ENCODE data around the gene SOX9. TPM values are rescaled to one million over a fixed set of nuclear protein-coding genes. Genes with fewer than 3 reads are reported as not detected.

Gene SOX9
- total RNA-seq, 3 donors from 2014 or later: 17.2 to 46.0 (median 39.8) TPM

DNA sequence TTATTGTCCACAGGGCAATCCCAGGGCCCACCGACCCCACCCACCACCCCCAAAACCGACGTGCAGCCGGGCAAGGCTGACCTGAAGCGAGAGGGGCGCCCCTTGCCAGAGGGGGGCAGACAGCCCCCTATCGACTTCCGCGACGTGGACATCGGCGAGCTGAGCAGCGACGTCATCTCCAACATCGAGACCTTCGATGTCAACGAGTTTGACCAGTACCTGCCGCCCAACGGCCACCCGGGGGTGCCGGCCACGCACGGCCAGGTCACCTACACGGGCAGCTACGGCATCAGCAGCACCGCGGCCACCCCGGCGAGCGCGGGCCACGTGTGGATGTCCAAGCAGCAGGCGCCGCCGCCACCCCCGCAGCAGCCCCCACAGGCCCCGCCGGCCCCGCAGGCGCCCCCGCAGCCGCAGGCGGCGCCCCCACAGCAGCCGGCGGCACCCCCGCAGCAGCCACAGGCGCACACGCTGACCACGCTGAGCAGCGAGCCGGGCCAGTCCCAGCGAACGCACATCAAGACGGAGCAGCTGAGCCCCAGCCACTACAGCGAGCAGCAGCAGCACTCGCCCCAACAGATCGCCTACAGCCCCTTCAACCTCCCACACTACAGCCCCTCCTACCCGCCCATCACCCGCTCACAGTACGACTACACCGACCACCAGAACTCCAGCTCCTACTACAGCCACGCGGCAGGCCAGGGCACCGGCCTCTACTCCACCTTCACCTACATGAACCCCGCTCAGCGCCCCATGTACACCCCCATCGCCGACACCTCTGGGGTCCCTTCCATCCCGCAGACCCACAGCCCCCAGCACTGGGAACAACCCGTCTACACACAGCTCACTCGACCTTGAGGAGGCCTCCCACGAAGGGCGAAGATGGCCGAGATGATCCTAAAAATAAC is 3.0 kb downstream of the SOX9 start:
- intact Hi-C loops (cut with DNase I, micrococcal nuclease): loop anchor here in 1 of 2 donors (5.0 kb wide), 1 partner anchor 414 kb away; no protein-coding TSS in a partner anchor
- Histone ChIP-seq H3K9me3 (no peaks in the 10 kb centered on the region), H3K4me3 (no peak overlapping the region), H3K36me3 (ENCODE audit: low read depth) (no peaks in the 10 kb centered on the region), H3K4me1 (ENCODE audit: low read depth) (peaks cover 9% of the 10 kb centered on the region)
- TF ChIP-seq, protein P1, sequence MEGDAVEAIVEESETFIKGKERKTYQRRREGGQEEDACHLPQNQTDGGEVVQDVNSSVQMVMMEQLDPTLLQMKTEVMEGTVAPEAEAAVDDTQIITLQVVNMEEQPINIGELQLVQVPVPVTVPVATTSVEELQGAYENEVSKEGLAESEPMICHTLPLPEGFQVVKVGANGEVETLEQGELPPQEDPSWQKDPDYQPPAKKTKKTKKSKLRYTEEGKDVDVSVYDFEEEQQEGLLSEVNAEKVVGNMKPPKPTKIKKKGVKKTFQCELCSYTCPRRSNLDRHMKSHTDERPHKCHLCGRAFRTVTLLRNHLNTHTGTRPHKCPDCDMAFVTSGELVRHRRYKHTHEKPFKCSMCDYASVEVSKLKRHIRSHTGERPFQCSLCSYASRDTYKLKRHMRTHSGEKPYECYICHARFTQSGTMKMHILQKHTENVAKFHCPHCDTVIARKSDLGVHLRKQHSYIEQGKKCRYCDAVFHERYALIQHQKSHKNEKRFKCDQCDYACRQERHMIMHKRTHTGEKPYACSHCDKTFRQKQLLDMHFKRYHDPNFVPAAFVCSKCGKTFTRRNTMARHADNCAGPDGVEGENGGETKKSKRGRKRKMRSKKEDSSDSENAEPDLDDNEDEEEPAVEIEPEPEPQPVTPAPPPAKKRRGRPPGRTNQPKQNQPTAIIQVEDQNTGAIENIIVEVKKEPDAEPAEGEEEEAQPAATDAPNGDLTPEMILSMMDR (IDR thresholded peaks at IDR 0.05): no peak
- ATAC-seq (no peak), DNase-seq (peak; percentile 23 to 66 (median 59))

DNA sequence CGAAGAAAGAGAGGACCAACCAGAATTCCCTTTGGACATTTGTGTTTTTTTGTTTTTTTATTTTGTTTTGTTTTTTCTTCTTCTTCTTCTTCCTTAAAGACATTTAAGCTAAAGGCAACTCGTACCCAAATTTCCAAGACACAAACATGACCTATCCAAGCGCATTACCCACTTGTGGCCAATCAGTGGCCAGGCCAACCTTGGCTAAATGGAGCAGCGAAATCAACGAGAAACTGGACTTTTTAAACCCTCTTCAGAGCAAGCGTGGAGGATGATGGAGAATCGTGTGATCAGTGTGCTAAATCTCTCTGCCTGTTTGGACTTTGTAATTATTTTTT is 3.6 kb downstream of the SOX9 start:
- TF ChIP-seq, protein P1 (IDR thresholded peaks at IDR 0.05): no peak
- DNase-seq (no peak), ATAC-seq (no peak)
- Histone ChIP-seq H3K4me3 (no peak overlapping the region), H3K4me1 (ENCODE audit: low read depth) (peaks cover 9% of the 10 kb centered on the region), H3K9me3 (no peaks in the 10 kb centered on the region), H3K36me3 (ENCODE audit: low read depth) (no peaks in the 10 kb centered on the region)
- intact Hi-C loops (cut with DNase I, micrococcal nuclease): loop anchor here in 1 of 2 donors (5.0 kb wide), 1 partner anchor 413 kb away; no protein-coding TSS in a partner anchor

DNA sequence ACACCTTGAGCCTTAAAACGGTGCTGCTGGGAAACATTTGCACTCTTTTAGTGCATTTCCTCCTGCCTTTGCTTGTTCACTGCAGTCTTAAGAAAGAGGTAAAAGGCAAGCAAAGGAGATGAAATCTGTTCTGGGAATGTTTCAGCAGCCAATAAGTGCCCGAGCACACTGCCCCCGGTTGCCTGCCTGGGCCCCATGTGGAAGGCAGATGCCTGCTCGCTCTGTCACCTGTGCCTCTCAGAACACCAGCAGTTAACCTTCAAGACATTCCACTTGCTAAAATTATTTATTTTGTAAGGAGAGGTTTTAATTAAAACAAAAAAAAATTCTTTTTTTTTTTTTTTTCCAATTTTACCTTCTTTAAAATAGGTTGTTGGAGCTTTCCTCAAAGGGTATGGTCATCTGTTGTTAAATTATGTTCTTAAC is 4.4 kb downstream of the SOX9 start:
- Histone ChIP-seq H3K4me1 (ENCODE audit: low read depth) (peaks cover 9% of the 10 kb centered on the region), H3K36me3 (ENCODE audit: low read depth) (no peaks in the 10 kb centered on the region), H3K9me3 (no peaks in the 10 kb centered on the region), H3K4me3 (no peak overlapping the region)
- intact Hi-C loops (cut with DNase I, micrococcal nuclease): no loop called here
- ATAC-seq (no peak), DNase-seq (peak in 1 of 3 donors; percentile 24)
- TF ChIP-seq, protein P1 (IDR thresholded peaks at IDR 0.05): no peak

DNA sequence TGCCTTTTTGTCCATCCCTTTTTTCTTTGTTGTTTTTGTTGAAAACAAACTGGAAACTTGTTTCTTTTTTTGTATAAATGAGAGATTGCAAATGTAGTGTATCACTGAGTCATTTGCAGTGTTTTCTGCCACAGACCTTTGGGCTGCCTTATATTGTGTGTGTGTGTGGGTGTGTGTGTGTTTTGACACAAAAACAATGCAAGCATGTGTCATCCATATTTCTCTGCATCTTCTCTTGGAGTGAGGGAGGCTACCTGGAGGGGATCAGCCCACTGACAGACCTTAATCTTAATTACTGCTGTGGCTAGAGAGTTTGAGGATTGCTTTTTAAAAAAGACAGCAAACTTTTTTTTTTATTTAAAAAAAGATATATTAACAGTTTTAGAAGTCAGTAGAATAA is 4.9 kb downstream of the SOX9 start:
- no peaks in the 10 kb centered on the region for H3K36me3 ChIP-seq (ENCODE audit: low read depth)
- no peaks in the 10 kb centered on the region for H3K9me3 ChIP-seq
- H3K4me1 ChIP-seq (ENCODE audit: low read depth): peaks cover 9% of the 10 kb centered on the region
- no peak for ATAC-seq
- intact Hi-C loops (cut with DNase I, micrococcal nuclease): no loop called here
- no peak overlapping the region for H3K4me3 ChIP-seq
- TF ChIP-seq, protein P1 (IDR thresholded peaks at IDR 0.05): no peak
- no peak for DNase-seq

DNA sequence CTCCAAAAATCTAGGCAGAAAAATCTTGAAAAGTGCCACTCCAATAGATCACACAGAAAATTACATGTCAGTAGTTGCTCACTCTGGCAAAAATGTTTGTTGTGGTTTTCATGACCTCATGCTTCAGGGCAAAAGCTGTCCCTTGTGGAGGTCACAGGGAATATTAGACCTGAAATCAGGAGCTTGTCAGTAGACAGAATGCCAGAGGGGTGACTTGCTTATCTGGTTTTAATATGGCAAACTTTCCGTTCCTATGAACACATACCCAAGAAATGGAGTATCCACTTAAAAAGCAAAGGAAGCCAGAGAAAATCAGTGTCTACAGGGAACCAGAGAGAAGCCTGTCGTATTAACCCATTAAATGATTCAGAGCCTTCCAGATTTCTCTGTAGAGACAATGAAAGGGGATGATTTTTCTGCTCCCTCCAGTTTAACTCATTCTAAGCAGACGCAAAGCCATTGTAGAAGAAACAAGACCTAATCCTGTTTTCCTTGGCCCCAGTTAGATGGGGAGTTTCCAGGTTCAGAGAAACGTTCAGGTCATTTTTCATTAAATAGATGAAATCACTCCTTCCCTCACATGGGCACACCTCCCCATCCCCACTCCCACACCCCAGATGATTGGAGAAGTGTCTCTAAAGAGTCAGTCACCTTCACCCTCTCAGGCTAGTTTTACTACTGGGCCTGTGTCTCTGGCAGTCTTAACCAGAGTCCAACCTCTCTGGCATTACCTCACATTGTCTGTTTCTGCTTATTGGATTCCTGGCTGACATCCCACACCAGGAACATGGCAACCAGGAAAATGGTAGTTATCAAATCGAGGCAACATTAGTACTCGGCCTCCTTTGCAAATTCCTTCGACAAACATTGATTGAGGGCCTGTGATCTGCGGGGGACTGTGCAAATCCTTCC is 6.0 kb downstream of the SOX9 start:
- H3K4me1 ChIP-seq (ENCODE audit: low read depth): peaks cover 9% of the 10 kb centered on the region
- peak; percentile 74 for ATAC-seq
- peak in 1 of 3 donors; percentile 63 for DNase-seq
- TF ChIP-seq, protein P1 (IDR thresholded peaks at IDR 0.05): no peak
- H3K4me3 ChIP-seq: no peak overlapping the region
- H3K36me3 ChIP-seq (ENCODE audit: low read depth): no peaks in the 10 kb centered on the region
- intact Hi-C loops (cut with DNase I, micrococcal nuclease): no loop called here
- H3K9me3 ChIP-seq: no peaks in the 10 kb centered on the region
